ENCODE results near the gene LRRC18. TPM values are rescaled to one million over a fixed set of nuclear protein-coding genes. Genes with fewer than 3 reads are reported as not detected.

Gene LRRC18
- total and polyA plus RNA-seq, 9 of the 15 experiments (the other 6 are each of a cell fraction or from before 2014, with no cell fraction given): not detected

DNA sequence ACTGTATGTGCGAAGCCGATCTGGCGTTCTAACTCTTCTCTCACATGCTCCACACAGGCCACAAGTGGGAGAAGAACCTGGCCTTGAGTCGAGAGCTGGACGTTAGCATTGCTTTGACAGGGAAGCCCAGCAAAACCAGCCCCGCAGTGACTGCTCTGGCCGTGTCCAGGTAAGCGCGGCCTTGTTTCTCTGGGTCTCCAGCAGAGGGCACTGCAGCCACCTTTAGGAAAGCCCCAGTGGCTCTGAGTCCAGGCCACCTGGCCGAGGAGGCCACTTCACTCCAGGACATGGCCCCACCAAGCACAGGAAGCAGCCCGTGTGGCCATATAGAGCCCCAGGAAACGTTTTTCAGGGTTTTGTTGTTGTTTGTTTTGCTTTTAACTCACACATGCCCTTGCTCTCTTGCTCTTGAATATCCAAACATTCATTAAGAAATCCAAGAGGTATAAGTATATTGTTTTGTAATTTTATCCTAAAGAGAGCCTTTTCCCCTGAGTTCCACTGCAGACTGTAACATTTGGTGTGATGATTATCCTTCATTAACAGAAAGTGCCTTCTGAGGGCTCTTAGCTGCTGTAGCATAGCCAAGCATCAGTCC, 41.8 kb upstream of the LRRC18 start:
- POLR2A ChIA-PET: interaction anchor here (1.1 kb wide), 1 partner anchor 317 kb away, joined by 4 read pairs; no protein-coding TSS in a partner anchor
- peaks cover 4 to 9% of the 10 kb centered on the region in 2 experiments; a peak in 2 of 5 replicates for H3K4me1 ChIP-seq (replicated peaks in 1 of 2; ENCODE audit: control insufficient read depth in 2 of 2, insufficient read depth in 2 of 2, low read length in 2 of 2)
- H4K20me1 ChIP-seq (replicated peaks; ENCODE audit: control insufficient read depth, insufficient read depth, low read length): 0 out of 2 replicates have a peak, but pooled peaks cover 4% of the 10 kb centered on the region
- no peak overlapping the region for H3K4me2 ChIP-seq (ENCODE audit: insufficient read depth, low read length)
- no peaks in the 10 kb centered on the region for H3K36me3 ChIP-seq (ENCODE audit: control insufficient read depth, insufficient read depth, low read length)
- BruUV-seq (replicated peaks): no TSS peak
- in situ Hi-C loops (cut with MboI): no loop called here
- H3K27me3 ChIP-seq (ENCODE audit: control insufficient read depth in 2 of 2, insufficient read depth in 2 of 2, low read length in 2 of 2): peaks cover 0 to 13% of the 10 kb centered on the region in 2 experiments; a peak in 2 of 5 replicates
- ATAC-seq (peak; percentile 98), FAIRE-seq (peak; percentile 99), DNase-seq (ENCODE audit: extremely low read depth in 1 of 4, low spot score in 3 of 4) (peak; percentile 84 to 93 (median 88))
- no peaks in the 10 kb centered on the region for H3K9me1 ChIP-seq (ENCODE audit: control insufficient read depth, insufficient read depth, low read length)
- H3K79me2 ChIP-seq (ENCODE audit: control insufficient read depth, insufficient read depth, low read length): no peaks in the 10 kb centered on the region
- CTCF ChIA-PET (ENCODE audit: low intra/inter-chr PET ratio): interaction anchor here (0.5 to 1.9 kb wide), 6 partner anchors 20 to 531 kb away, joined by 3 to 11 read pairs (median 4); no protein-coding TSS in a partner anchor
- 2% methylated on average over 12 of the region's 12 CpGs for WGBS (ENCODE audit: insufficient coverage, low coverage, missing lambda C conversion rate)
- 0 out of 4 replicates have a peak overlapping the region, but pooled peaks of 1 of the 2 experiments have one; percentile 49 for H3K9ac ChIP-seq (ENCODE audit: insufficient read depth in 1 of 2, low read depth in 2 of 2, low read length in 2 of 2)
- peak overlapping the region; percentile 82 for H2AFZ ChIP-seq (ENCODE audit: low read depth, low read length)
- no peak overlapping the region for H3K27ac ChIP-seq (ENCODE audit: extremely low read depth, low read depth, low read length)
- H3K4me3 ChIP-seq: no peak overlapping the region
- H3K9me3 ChIP-seq (replicated peaks; ENCODE audit: control insufficient read depth, insufficient read depth, low read depth, low read length): no peaks in the 10 kb centered on the region
- intact Hi-C loops (cut with micrococcal nuclease): loop anchor here (1.0 to 5.0 kb wide), 4 partner anchors 136 to 538 kb away; partner anchors contain the start of gene VSTM4
- TF ChIP-seq DDX20 (tag; IDR thresholded peaks at IDR 0.05; ENCODE audit: low read depth) (no peak), CTBP1 (IDR thresholded peaks at IDR 0.05; ENCODE audit: borderline replicate concordance) (peak; percentile 65; the same call in 1 of the 2 replicates), ATF7 (IDR thresholded peaks at IDR 0.05) (peak; percentile 38; the same call in 1 of the 2 replicates)
- TF ChIP-seq, protein P1, sequence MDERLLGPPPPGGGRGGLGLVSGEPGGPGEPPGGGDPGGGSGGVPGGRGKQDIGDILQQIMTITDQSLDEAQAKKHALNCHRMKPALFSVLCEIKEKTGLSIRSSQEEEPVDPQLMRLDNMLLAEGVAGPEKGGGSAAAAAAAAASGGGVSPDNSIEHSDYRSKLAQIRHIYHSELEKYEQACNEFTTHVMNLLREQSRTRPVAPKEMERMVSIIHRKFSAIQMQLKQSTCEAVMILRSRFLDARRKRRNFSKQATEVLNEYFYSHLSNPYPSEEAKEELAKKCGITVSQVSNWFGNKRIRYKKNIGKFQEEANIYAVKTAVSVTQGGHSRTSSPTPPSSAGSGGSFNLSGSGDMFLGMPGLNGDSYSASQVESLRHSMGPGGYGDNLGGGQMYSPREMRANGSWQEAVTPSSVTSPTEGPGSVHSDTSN (CRISPR knock-in tag; IDR thresholded peaks at IDR 0.05; ENCODE audit: low read depth): no peak
- TF ChIP-seq, protein P1 (tag; conservative IDR thresholded peaks at IDR 0.05; ENCODE audit: low read depth): no peak
- TF ChIP-seq, protein P2, sequence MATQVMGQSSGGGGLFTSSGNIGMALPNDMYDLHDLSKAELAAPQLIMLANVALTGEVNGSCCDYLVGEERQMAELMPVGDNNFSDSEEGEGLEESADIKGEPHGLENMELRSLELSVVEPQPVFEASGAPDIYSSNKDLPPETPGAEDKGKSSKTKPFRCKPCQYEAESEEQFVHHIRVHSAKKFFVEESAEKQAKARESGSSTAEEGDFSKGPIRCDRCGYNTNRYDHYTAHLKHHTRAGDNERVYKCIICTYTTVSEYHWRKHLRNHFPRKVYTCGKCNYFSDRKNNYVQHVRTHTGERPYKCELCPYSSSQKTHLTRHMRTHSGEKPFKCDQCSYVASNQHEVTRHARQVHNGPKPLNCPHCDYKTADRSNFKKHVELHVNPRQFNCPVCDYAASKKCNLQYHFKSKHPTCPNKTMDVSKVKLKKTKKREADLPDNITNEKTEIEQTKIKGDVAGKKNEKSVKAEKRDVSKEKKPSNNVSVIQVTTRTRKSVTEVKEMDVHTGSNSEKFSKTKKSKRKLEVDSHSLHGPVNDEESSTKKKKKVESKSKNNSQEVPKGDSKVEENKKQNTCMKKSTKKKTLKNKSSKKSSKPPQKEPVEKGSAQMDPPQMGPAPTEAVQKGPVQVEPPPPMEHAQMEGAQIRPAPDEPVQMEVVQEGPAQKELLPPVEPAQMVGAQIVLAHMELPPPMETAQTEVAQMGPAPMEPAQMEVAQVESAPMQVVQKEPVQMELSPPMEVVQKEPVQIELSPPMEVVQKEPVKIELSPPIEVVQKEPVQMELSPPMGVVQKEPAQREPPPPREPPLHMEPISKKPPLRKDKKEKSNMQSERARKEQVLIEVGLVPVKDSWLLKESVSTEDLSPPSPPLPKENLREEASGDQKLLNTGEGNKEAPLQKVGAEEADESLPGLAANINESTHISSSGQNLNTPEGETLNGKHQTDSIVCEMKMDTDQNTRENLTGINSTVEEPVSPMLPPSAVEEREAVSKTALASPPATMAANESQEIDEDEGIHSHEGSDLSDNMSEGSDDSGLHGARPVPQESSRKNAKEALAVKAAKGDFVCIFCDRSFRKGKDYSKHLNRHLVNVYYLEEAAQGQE (IDR thresholded peaks at IDR 0.05; ENCODE audit: borderline replicate concordance): peak; percentile 90
- TF ChIP-seq, protein P2 (CRISPR knock-in tag; IDR thresholded peaks at IDR 0.05; ENCODE audit: low read depth): no peak
- TF ChIP-seq, protein P3, sequence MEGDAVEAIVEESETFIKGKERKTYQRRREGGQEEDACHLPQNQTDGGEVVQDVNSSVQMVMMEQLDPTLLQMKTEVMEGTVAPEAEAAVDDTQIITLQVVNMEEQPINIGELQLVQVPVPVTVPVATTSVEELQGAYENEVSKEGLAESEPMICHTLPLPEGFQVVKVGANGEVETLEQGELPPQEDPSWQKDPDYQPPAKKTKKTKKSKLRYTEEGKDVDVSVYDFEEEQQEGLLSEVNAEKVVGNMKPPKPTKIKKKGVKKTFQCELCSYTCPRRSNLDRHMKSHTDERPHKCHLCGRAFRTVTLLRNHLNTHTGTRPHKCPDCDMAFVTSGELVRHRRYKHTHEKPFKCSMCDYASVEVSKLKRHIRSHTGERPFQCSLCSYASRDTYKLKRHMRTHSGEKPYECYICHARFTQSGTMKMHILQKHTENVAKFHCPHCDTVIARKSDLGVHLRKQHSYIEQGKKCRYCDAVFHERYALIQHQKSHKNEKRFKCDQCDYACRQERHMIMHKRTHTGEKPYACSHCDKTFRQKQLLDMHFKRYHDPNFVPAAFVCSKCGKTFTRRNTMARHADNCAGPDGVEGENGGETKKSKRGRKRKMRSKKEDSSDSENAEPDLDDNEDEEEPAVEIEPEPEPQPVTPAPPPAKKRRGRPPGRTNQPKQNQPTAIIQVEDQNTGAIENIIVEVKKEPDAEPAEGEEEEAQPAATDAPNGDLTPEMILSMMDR (IDR thresholded peaks at IDR 0.05 in 2 of 3, conservative IDR thresholded peaks at IDR 0.05 in 1 of 3; ENCODE audit: insufficient read depth in 2 of 3, low read depth in 1 of 3, low read length in 3 of 3): peak; percentile 93 to 97 (median 94)

Data from K562 (cell line).